ENCODE measurements around the gene CROCC2.

Gene CROCC2

GRCh38 chr2:240891492-240892340, 14.4 kb upstream of the CROCC2 start:
- no peak for DNase-seq

DNA sequence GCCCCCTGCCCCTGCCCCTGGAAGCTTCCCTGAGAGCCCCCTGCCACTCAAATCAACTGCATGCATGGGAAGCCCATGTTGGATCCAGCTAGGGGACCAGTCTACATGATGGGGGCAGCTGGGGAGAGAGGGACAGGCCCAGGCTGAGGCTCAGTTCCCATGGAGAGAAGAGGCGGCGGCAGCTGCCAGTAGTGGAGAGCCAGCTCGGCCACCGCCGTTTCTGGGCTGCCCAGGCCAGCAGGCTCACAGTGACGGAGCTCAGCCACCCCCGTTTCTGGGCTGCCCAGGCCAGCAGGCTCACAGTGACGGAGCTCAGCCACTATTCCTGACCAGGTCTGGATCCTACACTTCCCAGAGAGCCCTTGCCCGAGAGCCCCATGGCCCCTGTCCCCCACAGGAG, 13.8 kb upstream of the CROCC2 start:
- DNase-seq: peak in 3 of 56 donors; percentile 20 to 53 (median 23)

DNA sequence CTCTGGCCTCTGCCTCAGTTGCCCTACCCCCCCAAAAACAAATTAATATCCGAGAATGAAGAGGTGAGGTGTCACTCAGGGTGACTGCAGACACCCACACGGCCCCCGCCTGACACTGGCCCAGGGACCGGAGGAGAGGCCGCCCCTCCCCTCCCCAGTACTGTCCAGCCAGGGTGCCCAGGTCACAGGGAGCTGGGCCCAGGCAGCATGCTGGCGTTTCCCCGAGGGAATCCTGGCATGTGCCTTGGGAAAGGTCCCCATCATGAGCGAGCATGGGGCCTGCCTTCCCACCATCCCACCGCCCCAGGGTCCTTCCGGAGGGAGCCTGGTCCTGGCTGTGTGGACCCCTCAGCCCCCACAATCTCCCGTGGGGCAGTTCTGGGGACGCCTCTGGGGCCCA, 13.2 kb upstream of the CROCC2 start:
- no peak for DNase-seq

DNA sequence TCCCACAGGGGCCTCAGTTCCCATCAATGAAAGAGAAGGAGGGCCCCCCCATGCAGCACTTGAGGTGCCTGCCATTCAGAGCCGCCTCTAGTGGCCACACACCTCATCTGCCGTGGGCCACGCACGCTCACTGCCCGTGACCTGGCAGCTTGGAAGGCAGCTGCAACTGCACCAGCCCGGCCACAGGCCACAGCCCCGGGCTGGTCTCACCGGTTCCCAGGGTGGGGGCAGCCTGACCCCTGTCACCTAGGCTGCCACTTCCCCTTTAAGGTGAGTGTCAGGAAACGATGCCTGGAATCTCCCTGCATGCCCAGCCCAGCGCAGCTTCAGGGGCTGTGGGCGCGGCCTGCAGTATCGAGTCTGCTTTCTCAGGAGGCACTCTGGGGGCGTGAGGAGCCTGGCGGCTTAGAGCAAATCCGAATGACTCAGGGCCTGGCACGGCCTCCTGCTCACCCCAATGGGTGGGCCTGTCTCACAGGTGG, 12.7 kb upstream of the CROCC2 start:
- peak in 2 of 56 donors; percentile 30 to 45 for DNase-seq

DNA sequence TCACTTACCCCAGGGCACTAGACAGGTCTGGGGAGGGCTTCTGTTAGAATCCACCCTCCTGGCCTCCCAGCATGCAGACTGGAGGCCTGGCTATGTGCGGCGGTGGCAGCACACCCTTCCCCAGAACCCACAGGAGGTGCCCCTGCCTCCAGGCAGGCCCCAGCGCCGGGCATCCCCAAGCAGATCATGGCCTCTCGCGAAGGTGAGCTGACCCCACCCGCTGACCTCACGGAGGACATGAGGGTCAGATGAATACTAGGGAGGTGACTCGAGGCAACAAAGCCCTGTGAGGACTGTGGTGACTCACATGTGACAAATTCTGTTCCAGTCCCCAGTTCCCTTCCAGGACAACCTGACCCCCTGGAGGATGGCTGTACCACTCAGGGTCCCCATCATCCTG, 12.1 kb upstream of the CROCC2 start:
- no peak for DNase-seq

- DNase-seq: no peak
Measured at GRCh38 chr2:240894836-240895558, 11.1 kb upstream of the CROCC2 start.

DNA sequence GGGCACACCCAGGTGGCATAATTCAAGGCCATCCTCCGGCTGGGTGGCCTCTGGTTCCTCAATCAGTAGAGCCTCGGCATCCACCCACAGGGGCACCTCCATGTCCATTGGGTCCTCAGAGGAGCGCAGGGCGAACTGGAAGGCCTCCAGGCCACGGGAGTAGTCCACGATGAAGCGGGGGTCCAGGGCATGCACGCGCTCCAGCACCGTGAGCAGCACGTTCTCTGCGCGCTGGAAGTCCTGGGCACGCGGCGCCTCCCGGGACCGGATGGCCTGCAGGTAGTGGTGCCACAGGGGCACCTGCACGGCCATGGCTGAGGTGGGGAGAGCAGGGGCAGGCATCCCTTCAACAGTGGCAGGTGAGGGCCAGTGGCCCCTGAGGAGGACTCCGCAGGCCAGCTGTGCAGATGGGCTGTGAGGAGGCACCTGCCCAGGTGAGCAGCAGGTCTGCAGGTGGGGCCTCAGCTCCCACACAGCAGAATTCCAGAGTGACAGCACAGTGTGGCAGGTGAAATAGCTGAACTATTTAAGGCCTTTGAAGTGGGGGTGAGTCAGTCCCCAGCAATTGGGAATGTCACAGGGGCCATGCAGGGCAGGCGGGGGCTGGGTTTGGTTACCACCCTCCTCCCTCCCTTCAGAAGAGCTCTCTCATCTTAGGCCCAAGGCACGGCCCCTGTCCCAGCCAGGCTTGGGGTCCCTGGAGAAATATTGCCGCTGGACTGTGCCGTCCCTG, 10.3 kb upstream of the CROCC2 start, which contains the start of gene MAB21L4:
Gene MAB21L4, minus strand, starts transcription at position 501 of the 733 bp plus-strand sequence. Its CDS starts 159 bp downstream, at position 342.
- no peak for DNase-seq

- no peak for DNase-seq
Measured at GRCh38 chr2:240896394-240896793, 9.7 kb upstream of the CROCC2 start.

DNA sequence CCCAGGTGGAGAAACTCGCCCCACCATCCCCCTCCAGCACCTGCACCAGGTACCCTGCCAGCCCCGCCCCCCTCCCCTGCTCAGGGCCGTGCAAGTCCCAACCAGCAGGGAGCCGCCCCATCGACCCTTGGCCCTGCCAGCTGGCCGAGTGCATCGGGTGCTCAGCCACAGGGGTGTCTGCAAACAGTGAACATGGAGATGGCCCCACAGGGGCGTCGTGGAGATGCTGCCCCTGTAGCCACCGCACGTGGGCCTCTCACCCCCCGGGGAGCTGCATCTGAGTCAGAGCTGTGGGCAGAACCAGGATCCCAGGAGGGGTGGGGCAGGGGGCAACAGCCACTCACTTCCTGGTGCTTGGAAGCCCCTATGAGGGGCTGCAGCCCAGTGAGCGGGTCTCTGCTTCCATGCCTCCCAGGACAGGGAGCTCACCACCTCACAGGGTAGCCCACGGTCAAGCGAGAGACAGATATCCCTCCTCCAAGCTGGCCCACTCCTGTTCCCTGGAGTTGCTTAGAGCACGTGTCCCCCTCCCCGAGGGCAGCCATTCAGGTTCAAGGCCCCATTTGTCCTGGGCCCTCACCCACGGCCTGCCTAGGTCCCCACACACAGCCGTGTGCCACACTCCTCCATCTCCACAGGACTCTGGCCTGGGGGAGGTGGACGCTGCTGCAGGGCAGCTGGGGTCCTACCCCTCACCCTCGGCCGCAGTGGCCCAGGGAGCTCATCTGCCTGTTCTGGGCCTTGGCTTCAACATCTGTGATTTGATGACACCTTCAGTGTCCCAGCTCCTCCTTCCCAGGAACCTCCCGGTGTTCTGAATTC, 9.1 kb upstream of the CROCC2 start:
- DNase-seq: no peak

DNA sequence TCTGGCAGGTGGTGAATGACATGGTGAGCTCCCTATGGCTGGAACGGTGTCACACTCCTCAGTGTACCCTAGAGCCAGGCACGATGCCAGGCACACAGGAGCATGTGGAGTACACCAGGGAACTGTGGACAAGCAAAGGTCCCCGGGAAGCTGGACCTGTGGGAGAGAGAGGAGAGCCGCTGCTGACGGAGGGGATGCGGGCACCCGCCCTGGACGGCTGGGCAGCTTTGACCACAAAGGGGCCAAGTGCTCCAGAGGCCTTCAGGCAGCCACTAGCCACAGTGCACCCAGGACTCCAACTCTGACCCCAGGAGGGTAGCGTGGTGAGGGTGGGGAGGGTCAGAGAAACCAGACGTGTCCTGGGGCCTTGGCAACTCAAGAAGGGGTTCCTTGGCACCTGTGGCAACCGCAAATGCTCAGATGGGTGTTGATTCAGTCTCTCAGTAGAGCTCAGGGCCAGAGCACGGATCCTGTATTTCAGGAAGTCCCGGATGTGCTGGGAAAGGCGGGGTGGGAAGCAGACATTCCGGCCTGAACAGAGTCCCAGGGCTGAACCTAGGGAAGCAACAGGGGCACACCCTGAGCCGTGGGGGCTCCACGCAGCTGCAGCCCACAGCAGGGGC, 7.9 kb upstream of the CROCC2 start:
- DNase-seq: no peak

DNA sequence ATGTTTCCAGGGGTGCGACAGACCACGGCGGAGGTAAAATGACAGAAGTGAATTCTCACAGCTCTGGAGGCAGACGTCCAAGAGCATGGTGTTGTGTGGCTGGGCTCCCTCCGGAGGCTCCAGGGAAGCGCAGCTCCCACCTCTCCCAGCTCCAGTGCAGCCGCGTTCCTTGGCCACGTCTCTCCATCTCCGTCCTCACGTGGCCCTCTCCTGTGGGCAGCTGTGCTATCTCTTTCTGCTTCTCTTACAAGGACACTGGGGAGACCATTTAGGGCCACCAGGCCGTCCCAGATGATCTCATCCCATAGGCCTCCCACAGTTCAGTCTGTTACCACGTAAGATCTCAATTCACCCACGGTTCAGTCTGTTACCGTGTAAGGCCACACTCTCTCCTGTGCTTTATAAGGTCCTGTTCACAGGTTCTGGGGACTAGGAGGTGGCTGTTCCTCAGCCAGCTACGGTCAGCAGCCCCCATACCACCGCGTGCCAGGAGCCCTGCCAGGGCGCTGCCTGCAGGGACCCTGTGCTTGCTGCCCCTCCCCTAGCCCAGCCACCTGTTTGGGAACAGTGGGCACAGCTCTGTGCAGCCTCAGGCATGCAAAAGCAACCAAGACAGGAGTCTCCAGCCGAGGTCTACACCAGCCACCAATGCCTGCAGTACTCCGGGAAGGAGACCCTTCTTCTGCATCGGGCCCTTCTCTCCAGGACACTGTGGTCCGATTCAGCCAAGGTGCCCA, 7.2 kb upstream of the CROCC2 start:
- DNase-seq: no peak

DNA sequence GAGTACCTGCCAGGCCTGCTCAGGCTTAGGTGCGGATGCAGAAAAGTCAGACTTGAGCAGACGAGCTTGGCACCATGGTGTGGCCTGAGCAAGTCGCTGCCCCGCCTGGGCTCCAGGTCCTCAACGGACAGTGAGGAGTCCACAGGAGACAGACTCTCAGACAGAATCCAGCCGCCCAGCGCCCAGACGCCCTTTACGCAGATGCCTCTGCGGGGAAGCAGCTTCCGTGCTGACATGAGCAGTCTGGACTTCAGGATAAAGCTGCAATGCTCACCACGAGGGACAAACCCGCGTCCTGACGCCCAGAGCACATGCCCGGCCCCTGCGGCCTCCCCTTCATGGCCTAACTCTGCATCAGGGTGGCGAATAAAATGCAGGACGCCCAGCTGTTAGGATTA, 6.7 kb upstream of the CROCC2 start:
- DNase-seq: no peak

DNA sequence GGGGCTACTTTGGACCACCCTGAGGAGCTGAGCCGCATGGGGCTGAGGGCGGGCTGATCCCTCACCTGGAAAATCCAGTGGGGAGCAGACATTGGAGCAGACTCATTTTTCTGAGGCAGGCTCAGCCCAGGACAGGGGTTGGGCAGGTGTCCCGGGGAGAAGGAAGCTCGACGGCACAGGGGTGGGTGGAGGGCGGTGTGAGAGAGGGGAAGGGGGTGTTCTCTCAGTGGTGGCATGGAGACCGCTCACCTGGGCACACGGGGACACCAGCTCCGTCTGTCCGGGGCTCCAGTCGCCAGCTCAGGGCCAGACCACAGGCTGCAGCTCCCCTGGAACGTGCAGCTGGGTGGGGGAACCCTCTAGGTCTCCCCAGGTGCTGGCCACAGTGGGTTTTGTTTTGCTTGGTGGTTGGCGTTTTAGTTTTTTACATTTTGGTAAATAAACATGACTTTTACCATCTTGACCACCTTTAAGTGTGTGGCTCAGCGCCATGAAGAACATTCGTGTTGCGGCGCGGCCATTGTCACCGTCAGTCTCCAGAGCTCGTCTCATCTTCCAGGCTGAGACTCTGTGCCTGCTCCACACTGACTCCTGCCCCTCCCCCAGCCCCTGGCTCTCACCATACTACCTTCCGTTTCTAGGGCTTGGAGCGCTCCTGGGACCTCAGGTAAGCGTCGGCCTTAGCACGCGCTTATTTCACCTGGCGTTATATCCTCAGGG, 5.8 kb upstream of the CROCC2 start:
- no peak for DNase-seq

DNA sequence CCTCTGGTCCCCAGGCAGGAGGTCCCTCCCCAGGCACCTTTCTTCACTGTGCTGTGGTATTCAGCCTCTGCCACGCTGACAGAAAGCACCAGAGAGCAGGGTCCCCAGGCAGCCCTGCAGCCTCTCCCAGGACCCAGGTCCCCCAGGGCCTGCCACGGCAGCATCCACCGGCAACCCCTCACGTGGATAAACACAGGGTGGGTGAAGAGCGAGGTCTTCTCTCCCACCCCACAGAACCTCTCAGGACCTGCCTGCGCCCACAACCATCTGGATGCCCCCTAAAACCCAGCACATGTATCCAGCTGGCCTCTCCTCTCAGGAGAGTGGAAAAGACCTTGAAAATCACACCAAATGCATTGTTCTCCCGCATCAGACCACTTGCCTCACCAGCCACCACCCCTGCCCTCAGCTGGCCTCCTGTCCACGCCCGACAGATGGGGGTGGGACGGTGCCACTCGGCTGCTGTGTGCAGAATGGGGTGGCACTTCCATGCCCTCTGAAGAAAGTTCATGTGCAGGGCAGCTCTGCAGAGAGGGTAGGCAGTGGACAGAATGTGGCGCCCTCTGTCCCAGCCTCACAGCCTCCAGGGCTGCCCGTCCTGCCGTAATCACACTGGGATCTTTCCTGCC, 4.0 kb upstream of the CROCC2 start:
- no peak for DNase-seq

- no peak for DNase-seq
Measured at GRCh38 chr2:240902615-240903041, 3.5 kb upstream of the CROCC2 start.

GRCh38 chr2:240903191-240904060, 2.7 kb upstream of the CROCC2 start:
- DNase-seq: no peak

Data from amygdala (tissue), 56 donors.